ENCODE measurements around the gene ORAI2.
"Not testable (repeated sequence)": the region's sequence is repeated elsewhere in the genome, so short reads cannot be mapped to it uniquely, and the experiment has no call there.

Gene ORAI2

DNA sequence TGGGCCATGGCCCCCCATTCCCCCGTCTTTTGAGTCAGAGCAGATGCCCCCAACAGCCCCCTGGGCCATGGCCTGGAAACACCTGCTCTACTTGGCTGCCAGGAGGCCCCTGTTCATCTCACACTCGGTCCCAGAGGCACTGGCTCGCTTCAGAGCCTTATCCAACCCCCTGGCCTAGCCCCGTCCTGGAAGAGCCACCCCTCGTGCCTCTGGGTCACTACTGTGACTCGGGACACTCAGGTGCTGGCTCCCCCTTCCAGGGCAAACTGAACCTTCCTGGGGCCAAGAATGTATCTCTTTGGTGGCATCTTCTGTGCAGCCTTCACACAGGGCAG is 38.4 kb downstream of the ORAI2 start:
- Histone ChIP-seq H3K27me3 (ENCODE audit: insufficient read depth, low read depth, severe bottlenecking) (no peaks in the 10 kb centered on the region), H3K27ac (no peak overlapping the region), H3K4me3 (ENCODE audit: low read depth, low read length) (no peak overlapping the region), H3K9me3 (ENCODE audit: severe bottlenecking) (no peaks in the 10 kb centered on the region), H3K36me3 (peaks cover 47% of the 10 kb centered on the region)
- DNase-seq: no peak
- TF ChIP-seq, protein P1, sequence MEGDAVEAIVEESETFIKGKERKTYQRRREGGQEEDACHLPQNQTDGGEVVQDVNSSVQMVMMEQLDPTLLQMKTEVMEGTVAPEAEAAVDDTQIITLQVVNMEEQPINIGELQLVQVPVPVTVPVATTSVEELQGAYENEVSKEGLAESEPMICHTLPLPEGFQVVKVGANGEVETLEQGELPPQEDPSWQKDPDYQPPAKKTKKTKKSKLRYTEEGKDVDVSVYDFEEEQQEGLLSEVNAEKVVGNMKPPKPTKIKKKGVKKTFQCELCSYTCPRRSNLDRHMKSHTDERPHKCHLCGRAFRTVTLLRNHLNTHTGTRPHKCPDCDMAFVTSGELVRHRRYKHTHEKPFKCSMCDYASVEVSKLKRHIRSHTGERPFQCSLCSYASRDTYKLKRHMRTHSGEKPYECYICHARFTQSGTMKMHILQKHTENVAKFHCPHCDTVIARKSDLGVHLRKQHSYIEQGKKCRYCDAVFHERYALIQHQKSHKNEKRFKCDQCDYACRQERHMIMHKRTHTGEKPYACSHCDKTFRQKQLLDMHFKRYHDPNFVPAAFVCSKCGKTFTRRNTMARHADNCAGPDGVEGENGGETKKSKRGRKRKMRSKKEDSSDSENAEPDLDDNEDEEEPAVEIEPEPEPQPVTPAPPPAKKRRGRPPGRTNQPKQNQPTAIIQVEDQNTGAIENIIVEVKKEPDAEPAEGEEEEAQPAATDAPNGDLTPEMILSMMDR (IDR thresholded peaks at IDR 0.05; ENCODE audit: low read depth, low read length): no peak

DNA sequence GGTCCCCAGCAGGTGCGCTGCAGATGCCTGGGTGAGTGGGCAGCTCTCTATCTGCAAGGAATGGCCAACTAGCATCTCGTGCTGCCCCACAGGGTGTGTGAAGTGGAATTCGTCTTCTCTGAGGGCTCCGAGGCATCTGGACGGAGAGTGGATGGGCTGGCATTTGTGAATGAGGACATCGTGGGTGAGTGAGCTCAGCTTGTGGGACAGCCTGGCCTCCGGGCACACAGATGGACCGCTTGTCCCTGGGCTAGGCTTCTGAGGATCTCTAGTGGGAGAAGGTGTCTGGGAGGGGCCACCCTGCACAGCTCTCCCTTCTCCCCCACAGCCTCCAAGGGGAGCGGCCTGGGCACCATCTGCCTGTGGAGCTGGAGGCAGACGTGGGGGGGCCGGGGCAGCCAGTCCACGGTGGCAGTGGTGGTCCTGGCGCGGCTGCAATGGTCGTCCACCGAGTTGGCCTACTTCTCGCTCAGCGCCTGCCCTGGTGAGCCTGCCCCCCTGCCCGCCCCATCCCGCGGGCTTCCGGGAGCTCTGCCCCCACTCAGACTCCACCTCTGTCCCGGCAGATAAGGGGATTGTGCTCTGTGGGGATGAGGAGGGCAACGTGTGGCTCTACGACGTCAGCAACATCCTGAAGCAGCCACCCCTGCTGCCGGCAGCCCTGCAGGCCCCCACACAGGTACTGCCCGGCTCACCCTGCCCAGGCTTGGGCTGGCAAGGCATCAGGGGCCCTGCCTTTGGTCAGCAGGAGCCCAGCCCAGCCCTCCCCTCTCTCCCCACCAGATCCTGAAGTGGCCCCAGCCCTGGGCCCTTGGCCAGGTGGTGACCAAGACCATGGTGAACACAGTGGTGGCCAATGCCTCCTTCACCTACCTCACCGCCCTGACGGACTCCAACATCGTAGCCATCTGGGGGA is 39.0 kb downstream of the ORAI2 start:
- Histone ChIP-seq H3K27me3 (ENCODE audit: insufficient read depth, low read depth, severe bottlenecking) (no peaks in the 10 kb centered on the region), H3K9me3 (ENCODE audit: severe bottlenecking) (no peaks in the 10 kb centered on the region), H3K36me3 (peaks cover 45% of the 10 kb centered on the region), H3K27ac (no peak overlapping the region), H3K4me3 (ENCODE audit: low read depth, low read length) (no peak overlapping the region)
- TF ChIP-seq, protein P1 (IDR thresholded peaks at IDR 0.05; ENCODE audit: low read depth, low read length): no peak
- DNase-seq: peak; percentile 17

DNA sequence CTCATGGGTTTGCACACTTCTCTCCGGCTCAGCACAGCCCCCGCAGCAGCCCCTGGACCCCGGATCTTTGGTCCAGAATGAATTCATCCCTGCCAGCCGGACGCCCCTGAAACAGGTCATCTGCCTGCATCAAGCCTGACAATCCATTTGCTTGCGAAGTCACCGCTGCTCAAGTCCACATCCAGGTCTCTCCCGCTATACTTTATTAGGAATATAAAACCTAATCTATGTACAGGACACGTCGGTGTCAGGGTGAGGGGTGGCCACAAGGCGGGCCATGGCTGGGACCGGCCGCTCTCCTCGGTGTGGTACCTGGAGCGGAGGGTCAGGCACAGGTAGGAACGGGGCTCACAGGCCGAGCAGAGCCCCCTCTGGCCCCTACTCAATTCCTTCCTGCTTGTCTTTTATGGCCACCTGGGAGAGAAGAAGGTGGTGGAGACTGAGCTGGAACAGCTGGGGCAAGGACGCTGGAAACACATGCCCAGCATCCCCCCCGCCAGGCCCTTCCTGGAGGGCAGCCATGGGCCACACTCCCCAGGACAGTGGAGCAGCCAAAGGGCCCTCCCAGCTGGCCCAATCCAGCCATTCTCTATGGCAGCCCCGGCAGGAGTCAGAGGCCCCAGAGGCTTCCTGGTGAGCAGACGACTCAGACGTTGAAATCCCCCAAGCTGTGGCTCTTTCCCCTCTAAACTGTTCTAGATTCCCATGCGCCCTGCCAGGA is 40.1 kb downstream of the ORAI2 start:
- Histone ChIP-seq H3K36me3 (peaks cover 39% of the 10 kb centered on the region), H3K9me3 (ENCODE audit: severe bottlenecking) (no peaks in the 10 kb centered on the region), H3K27ac (no peak overlapping the region), H3K27me3 (ENCODE audit: insufficient read depth, low read depth, severe bottlenecking) (no peaks in the 10 kb centered on the region), H3K4me3 (ENCODE audit: low read depth, low read length) (no peak overlapping the region)
- TF ChIP-seq, protein P1 (IDR thresholded peaks at IDR 0.05; ENCODE audit: low read depth, low read length): no peak
- DNase-seq: peak; percentile 6

DNA sequence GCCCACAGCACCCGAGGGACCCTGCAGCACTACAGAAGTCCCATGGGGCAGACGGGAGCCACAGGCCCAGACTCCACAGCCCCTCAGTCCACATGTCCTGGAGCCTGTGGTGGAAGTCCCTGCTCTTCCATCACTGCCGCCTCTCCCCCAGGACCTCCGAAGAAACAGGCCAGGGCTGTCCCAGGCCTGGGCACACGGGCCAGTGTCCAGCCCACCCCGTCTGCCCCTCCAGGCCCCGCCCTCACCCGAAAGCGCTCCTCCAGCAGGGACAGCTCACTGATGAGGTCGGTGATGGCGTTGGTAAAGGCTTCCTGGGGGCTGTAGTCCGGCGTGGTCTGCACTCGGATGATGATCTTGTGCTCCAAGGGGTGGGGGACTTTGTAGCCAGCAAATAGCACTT is 40.7 kb downstream of the ORAI2 start:
- peak; percentile 2 for DNase-seq
- not testable (repeated sequence) for H3K4me3 ChIP-seq (ENCODE audit: low read depth, low read length); H3K27ac ChIP-seq; H3K9me3 ChIP-seq (ENCODE audit: severe bottlenecking); H3K27me3 ChIP-seq (ENCODE audit: insufficient read depth, low read depth, severe bottlenecking)
- peaks cover 36% of the 10 kb centered on the region for H3K36me3 ChIP-seq

DNA sequence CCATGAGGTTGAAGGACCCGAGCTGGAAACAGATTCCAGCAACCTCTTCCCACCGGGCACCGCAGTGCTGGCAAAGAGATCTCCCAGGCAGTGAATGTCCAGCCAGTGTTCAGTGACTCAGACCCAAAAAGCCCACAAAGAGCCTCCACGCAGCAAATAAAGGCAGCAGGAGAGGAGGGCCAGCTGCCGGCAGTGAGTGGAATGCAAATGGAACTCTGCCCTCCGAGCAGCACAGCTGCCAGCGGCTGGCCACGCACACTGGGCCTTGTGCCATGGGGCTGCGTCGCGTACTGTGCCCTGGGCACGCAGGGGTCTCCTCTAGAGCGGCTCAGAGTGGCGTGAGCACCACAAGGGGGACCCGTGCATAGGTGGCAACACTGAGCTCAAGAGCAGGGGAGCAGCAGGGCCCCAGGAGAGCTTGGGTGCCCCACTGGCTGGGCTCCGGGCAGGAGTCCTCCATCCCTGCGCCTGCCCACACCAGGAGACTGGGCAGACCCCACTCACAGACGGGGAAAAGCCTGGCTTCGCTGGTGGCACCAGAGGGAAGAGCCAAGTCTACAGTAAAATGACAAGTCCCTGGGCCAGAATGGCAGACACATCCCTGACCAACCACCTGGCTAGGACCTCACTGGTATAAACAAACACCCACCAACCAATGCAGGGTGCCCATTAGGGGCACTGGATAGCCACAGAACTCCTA is 41.5 kb downstream of the ORAI2 start:
- H3K4me3 ChIP-seq (ENCODE audit: low read depth, low read length); H3K27ac ChIP-seq; H3K27me3 ChIP-seq (ENCODE audit: insufficient read depth, low read depth, severe bottlenecking); H3K9me3 ChIP-seq (ENCODE audit: severe bottlenecking): not testable (repeated sequence)
- peak; percentile 1 for DNase-seq
- peaks cover 30% of the 10 kb centered on the region for H3K36me3 ChIP-seq

DNA sequence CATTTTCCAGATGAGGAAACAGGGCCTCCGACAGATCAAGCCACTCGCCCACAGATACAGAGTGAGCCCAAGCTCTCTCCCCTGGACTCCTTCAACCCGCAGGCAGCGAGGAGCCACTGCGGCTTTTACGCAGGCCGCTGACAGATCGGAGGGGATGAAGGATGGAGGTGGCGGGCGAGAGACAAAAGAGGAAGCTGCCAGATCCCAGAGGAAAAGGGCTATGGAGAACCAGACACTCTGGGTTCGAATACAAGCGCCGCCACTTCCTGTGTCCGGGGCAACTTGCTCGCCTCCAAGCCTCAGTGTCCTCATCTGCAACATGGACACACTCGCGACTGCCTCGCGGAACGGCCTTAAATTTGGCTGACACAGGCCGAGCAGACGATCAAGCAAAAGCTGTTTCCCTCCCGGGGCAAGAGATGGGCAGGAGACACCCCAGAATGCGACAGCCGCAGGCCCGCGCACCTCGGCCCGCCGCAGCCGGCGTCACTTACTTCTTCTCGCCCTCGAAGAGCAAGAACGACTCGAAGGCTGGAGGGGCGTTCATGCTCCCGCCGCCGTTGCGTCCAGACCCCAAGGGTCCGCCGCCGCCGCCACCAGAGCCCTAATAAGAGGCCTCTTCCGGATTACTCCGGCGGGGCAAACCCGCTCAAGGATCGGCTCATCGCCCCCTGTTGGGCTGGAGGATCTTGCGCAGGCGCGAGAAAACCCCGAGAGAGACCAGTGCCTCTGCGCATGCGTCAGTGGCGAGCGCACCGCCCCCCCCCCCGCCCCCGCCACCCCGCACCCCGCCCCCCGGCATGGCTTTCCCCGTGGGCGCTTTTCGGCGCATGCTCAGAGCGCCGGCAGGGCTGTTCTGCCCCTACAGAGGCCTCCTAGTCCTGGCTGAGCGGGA is 45.2 kb downstream of the ORAI2 start, which contains the start of gene POLR2J:
TSS of gene POLR2J (minus strand) at position 609 of the 895 bp plus-strand sequence. CDS start at position 547, 62 bp downstream.
- peak within 1 kb of the TSS; percentile 33 for H3K4me3 ChIP-seq (ENCODE audit: low read depth, low read length)
- not testable (repeated sequence) for H3K36me3 ChIP-seq; H3K27me3 ChIP-seq (ENCODE audit: insufficient read depth, low read depth, severe bottlenecking); H3K27ac ChIP-seq; H3K9me3 ChIP-seq (ENCODE audit: severe bottlenecking)
- DNase-seq: peak; percentile 72

DNA sequence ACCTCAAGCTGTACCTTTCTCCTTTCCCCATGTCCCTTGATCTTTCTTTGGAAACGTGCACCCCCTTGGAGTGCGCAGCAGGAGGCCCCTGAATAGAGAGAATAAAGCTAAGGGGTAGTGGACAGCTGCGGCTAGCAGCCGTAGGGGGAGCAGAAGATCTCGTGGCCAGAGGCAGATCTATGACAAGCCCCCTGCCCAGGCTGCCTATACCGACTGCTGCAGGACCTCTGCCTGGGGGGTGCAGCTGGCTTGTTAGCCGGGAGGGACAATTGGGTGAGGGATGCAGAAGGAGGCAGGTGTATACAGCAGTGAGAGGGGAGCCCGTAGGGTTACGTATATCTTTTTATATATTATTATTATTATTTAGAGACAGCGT is 45.8 kb downstream of the ORAI2 start:
- DNase-seq; H3K9me3 ChIP-seq (ENCODE audit: severe bottlenecking); H3K27me3 ChIP-seq (ENCODE audit: insufficient read depth, low read depth, severe bottlenecking); H3K27ac ChIP-seq; H3K36me3 ChIP-seq; H3K4me3 ChIP-seq (ENCODE audit: low read depth, low read length): not testable (repeated sequence)
